Measurements from ENCODE around the gene BMF.

- no peak for TF ChIP-seq CTCF (IDR thresholded peaks at IDR 0.05; ENCODE audit: insufficient read depth, low read length, poor library complexity, severe bottlenecking)
- TF ChIP-seq EZH2phosphoT487 (conservative IDR thresholded peaks at IDR 0.05; ENCODE audit: low read length) = no peak
Observed at GRCh38 chr15:40040770-40041169, 67.9 kb downstream of the BMF start.

Data from SU-DHL-6 (cell line).